HCT116 (cell line): Measurements from ENCODE around the gene PF4V1. TPM values are rescaled to one million over a fixed set of nuclear protein-coding genes. Genes with fewer than 3 reads are reported as not detected.

Experiments
- ATAC-seq: fragments of 200-7000 bp; cut with Tn5 transposase; 2 replicates; pipeline ENCODE4 v1.9.1; 2020; ENCODE audit warnings: mild to moderate bottlenecking, moderate library complexity
- BruUV-seq: library from RNA; stranded (reverse); fragments of 400-500 nt; replicated peaks from 2 replicates; lab custom pipeline; 2021; lab: Mats Ljungman, UMichigan
- CTCF ChIA-PET: fragments of 300-600 bp; sonication (Branson Sonifier 250); formaldehyde crosslinking; loops from one replicate; lab custom pipeline; 2021; ENCODE audit warnings: antibody characterized with exemption; lab: Charles Lee
- POLR2A ChIA-PET: fragments of 300-600, 350-600 bp; sonication (Branson Sonifier 250); formaldehyde crosslinking; loops from one replicate; lab custom pipeline; 2021; ENCODE audit warnings: antibody characterized with exemption; lab: Charles Lee
- RAD21 ChIA-PET, 2 experiments: fragments of 300-600 bp; sonication (Branson Sonifier 250); formaldehyde crosslinking; loops; one replicate each; lab custom pipeline; 2023; ENCODE audit warnings: low total read pairs in 2 of 2; ENCODE audit not compliant: uncharacterized antibody in 2 of 2, unreplicated experiment in 2 of 2, low non-redundant PET in 1 of 2; lab: Charles Lee
- DNase-seq: peaks from one replicate; pipeline ENCODE4 v3.0.0-alpha.2; 2010; ENCODE audit warnings: low read depth, low spot score
- H2AFZ ChIP-seq: fragments of 200-600 bp; shearing (Covaris generic), sonication (generic); 2 replicates; pipeline ENCODE4 v1.6.1; 2017; ENCODE audit warnings: low read depth, mixed run types, mixed read lengths, antibody characterized with exemption, low read length; ENCODE audit not compliant: poor library complexity, severe bottlenecking
- H3K27ac ChIP-seq: 2 replicates; pipeline ENCODE4 v1.5.1; 2012; ENCODE audit warnings: low read depth, low read length
- H3K27me3 ChIP-seq: fragments of 200-600 bp; sonication (generic); 2 replicates; pipeline ENCODE4 v1.6.1; 2016; ENCODE audit warnings: mixed run types, low read length, mixed read lengths; ENCODE audit not compliant: insufficient read depth
- H3K36me3 ChIP-seq, 2 experiments: fragments of 200-500 bp in 1 of 2; fragments of 200-600 bp in 1 of 2; sonication (Bioruptor generic) in 1 of 2; sonication (generic) in 1 of 2; 2 replicates each; pipeline versions ENCODE4 v1.5.1 to v1.6.1; 2014 to 2016; ENCODE audit warnings: low read length in 2 of 2, inconsistent platforms in 1 of 2, mixed read lengths in 1 of 2, mixed run types in 1 of 2; ENCODE audit not compliant: insufficient read depth in 2 of 2, control insufficient read depth in 1 of 2
- H3K4me1 ChIP-seq, 2 experiments: fragments of 200-600 bp in 1 of 2; sonication (generic) in 1 of 2; 2 replicates each; pipeline versions ENCODE4 v1.5.1 to v1.6.1; 2012 to 2017; ENCODE audit warnings: low read length in 2 of 2, inconsistent platforms in 1 of 2, mild to moderate bottlenecking in 1 of 2, mixed read lengths in 1 of 2, mixed run types in 1 of 2, moderate library complexity in 1 of 2; ENCODE audit not compliant: insufficient read depth in 2 of 2, control insufficient read depth in 1 of 2
- H3K4me2 ChIP-seq: fragments of 200-600 bp; sonication (generic); 2 replicates; pipeline ENCODE4 v1.6.1; 2017; ENCODE audit warnings: mixed run types, low read length, mixed read lengths
- H3K4me3 ChIP-seq, 2 experiments: fragments of 200-600 bp in 1 of 2; sonication (generic) in 1 of 2; replicated peaks in 1 of 2; 2 replicates each; pipeline ENCODE4 v1.5.1; 2011 to 2016; ENCODE audit warnings: low read length in 2 of 2, control low read depth in 1 of 2, low read depth in 1 of 2, mild to moderate bottlenecking in 1 of 2, mixed read lengths in 1 of 2, mixed run types in 1 of 2
- H3K79me2 ChIP-seq: fragments of 200-600 bp; sonication (generic); 2 replicates; pipeline ENCODE4 v1.6.1; 2017; ENCODE audit warnings: mild to moderate bottlenecking, mixed run types, low read length, moderate library complexity, mixed read lengths; ENCODE audit not compliant: insufficient read depth
- H3K9ac ChIP-seq: fragments of 200-600 bp; sonication (generic); 2 replicates; pipeline ENCODE4 v1.6.1; 2016; ENCODE audit warnings: low read length, mixed read lengths
- H3K9me2 ChIP-seq: fragments of 200-600 bp; sonication (generic), shearing (Covaris generic); 2 replicates; pipeline ENCODE4 v1.6.1; 2017; ENCODE audit warnings: mixed run types, mild to moderate bottlenecking, moderate library complexity; ENCODE audit not compliant: insufficient read depth
- H3K9me3 ChIP-seq, 2 experiments: fragments of 200-500 bp in 1 of 2; fragments of 200-600 bp in 1 of 2; sonication (Bioruptor generic) in 1 of 2; sonication (generic) in 1 of 2; 2 replicates each; pipeline ENCODE4 v1.6.1; 2014 to 2017; ENCODE audit warnings: low read length in 2 of 2, mixed read lengths in 2 of 2, inconsistent platforms in 1 of 2, low read depth in 1 of 2, mild to moderate bottlenecking in 1 of 2, mixed run types in 1 of 2, moderate library complexity in 1 of 2; ENCODE audit not compliant: control insufficient read depth in 1 of 2, insufficient read depth in 1 of 2
- H4K20me1 ChIP-seq: fragments of 200-600 bp; sonication (generic), shearing (Covaris generic); 2 replicates; pipeline ENCODE4 v1.6.1; 2017; ENCODE audit warnings: mixed run types, mild to moderate bottlenecking, moderate library complexity; ENCODE audit not compliant: insufficient read depth
- CEBPB ChIP-seq: IDR thresholded peaks from 2 replicates; pipeline ENCODE4 v1.6.1; 2012; ENCODE audit warnings: low read depth
- FOSL1 ChIP-seq: IDR thresholded peaks from 2 replicates; pipeline ENCODE4 v1.6.1; 2012; ENCODE audit warnings: low read depth
- POLR2A ChIP-seq: IDR thresholded peaks from 2 replicates; pipeline ENCODE4 v1.7.0; 2011; ENCODE audit warnings: borderline replicate concordance; ENCODE audit not compliant: insufficient read depth, insufficient read length; ENCODE audit errors: extremely low read depth
- POLR2AphosphoS5 ChIP-seq: IDR thresholded peaks from 2 replicates; pipeline ENCODE4 v1.6.1; 2011; ENCODE audit warnings: mild to moderate bottlenecking, low read depth, low read length, moderate library complexity
- RAD21 ChIP-seq: IDR thresholded peaks from 2 replicates; pipeline ENCODE4 v1.6.1; 2012; ENCODE audit warnings: low read depth, mild to moderate bottlenecking
- SRF ChIP-seq: IDR thresholded peaks from 2 replicates; pipeline ENCODE4 v1.6.1; 2012; ENCODE audit warnings: low read depth
- TCF7L2 ChIP-seq: IDR thresholded peaks from 2 replicates; pipeline ENCODE4 v1.7.0; 2011; ENCODE audit warnings: borderline replicate concordance, inconsistent platforms; ENCODE audit not compliant: insufficient read depth, insufficient read length; ENCODE audit errors: extremely low read depth
- intact Hi-C: fragments of 100-400 bp; cut with micrococcal nuclease; formaldehyde crosslinking; loops from 2 replicates; pipeline ENCODE4 v1.10.0; 2022
- total RNA-seq: library from RNA; stranded (reverse); gene quantifications from one replicate; pipeline ENCODE4 v1.2.1, GENCODE V29; 2021; ENCODE audit not compliant: unreplicated experiment
- TF ChIP-seq, protein P1 (sequence below): IDR thresholded peaks from 2 replicates; pipeline ENCODE4 v1.6.1; 2012
- TF ChIP-seq, protein P2 (sequence below): IDR thresholded peaks from 2 replicates; pipeline ENCODE4 v1.6.1; 2012; ENCODE audit warnings: low read depth

PF4V1 gene
- total RNA-seq, 1 experiment from 2014 or later = not detected

DNA sequence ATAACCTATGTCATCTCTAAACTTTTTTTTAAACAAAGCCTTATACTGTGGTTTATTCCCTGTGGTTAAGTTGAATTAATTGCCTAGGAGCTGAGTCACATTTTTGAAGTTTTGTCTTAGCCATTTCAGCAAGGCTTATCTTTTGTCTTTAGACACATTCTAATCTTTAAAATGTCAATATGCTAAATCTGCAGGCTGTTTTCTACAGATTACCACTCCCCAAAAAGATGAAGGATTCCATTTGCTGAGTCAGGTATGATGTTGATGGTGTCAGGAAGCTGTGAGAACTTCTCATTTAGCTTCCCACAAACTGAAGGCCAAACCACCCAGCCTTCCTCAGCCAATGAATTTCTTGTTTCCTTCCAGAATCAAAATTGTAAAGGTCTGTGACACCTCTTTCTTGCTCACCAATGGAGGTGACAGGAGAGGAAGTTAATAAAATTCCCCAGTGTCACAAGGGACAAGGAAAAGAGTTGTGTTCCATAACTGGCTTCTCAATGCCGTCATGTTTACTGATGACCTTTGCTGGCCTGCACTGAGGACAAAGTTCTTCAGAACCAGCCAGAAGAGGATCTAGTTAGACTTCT lies 20.4 kb upstream of the PF4V1 start:
- Histone ChIP-seq H3K79me2 (no peaks in the 10 kb centered on the region), H3K4me1 (no peaks in the 10 kb centered on the region), H3K4me2 (no peak overlapping the region), H3K4me3 (no peak overlapping the region), H3K27me3 (no peaks in the 10 kb centered on the region), H3K36me3 (no peaks in the 10 kb centered on the region), H4K20me1 (no peaks in the 10 kb centered on the region), H3K27ac (no peak overlapping the region), H3K9ac (no peak overlapping the region), H2AFZ (no peak overlapping the region), H3K9me2 (no peaks in the 10 kb centered on the region), H3K9me3 (no peaks in the 10 kb centered on the region)
- BruUV-seq = no TSS peak
- POLR2A ChIA-PET = no interaction called here
- intact Hi-C loops = no loop called here
- RAD21 ChIA-PET = no interaction called here
- CTCF ChIA-PET = no interaction called here
- TF ChIP-seq FOSL1 = no peak
- no peak for TF ChIP-seq RAD21
- TF ChIP-seq, protein P1, sequence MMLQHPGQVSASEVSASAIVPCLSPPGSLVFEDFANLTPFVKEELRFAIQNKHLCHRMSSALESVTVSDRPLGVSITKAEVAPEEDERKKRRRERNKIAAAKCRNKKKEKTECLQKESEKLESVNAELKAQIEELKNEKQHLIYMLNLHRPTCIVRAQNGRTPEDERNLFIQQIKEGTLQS = no peak
- TF ChIP-seq CEBPB = no peak
- TF ChIP-seq, protein P2, sequence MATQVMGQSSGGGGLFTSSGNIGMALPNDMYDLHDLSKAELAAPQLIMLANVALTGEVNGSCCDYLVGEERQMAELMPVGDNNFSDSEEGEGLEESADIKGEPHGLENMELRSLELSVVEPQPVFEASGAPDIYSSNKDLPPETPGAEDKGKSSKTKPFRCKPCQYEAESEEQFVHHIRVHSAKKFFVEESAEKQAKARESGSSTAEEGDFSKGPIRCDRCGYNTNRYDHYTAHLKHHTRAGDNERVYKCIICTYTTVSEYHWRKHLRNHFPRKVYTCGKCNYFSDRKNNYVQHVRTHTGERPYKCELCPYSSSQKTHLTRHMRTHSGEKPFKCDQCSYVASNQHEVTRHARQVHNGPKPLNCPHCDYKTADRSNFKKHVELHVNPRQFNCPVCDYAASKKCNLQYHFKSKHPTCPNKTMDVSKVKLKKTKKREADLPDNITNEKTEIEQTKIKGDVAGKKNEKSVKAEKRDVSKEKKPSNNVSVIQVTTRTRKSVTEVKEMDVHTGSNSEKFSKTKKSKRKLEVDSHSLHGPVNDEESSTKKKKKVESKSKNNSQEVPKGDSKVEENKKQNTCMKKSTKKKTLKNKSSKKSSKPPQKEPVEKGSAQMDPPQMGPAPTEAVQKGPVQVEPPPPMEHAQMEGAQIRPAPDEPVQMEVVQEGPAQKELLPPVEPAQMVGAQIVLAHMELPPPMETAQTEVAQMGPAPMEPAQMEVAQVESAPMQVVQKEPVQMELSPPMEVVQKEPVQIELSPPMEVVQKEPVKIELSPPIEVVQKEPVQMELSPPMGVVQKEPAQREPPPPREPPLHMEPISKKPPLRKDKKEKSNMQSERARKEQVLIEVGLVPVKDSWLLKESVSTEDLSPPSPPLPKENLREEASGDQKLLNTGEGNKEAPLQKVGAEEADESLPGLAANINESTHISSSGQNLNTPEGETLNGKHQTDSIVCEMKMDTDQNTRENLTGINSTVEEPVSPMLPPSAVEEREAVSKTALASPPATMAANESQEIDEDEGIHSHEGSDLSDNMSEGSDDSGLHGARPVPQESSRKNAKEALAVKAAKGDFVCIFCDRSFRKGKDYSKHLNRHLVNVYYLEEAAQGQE = no peak
- TF ChIP-seq TCF7L2 = no peak
- TF ChIP-seq POLR2A = no peak
- no peak for TF ChIP-seq POLR2AphosphoS5
- TF ChIP-seq SRF = no peak
- no peak for DNase-seq
- no peak for ATAC-seq
